H1 (cell line): ENCODE results near the gene HERC5. TPM values are rescaled to one million over a fixed set of nuclear protein-coding genes. Genes with fewer than 3 reads are reported as not detected.

Experiments used
- CTCF ChIA-PET: fragments of 300-600 bp; sonication (Branson Sonifier 250); formaldehyde crosslinking; loops from one replicate; lab custom pipeline; 2021; ENCODE audit not compliant: partially characterized antibody; lab: Charles Lee
- POLR2A ChIA-PET: fragments of 300-600 bp; sonication (Branson Sonifier 250); formaldehyde crosslinking; loops from one replicate; lab custom pipeline; 2021; ENCODE audit warnings: inconsistent platforms; ENCODE audit not compliant: partially characterized antibody; lab: Charles Lee
- DNase-seq, 2 experiments: peaks; one replicate each; pipeline versions ENCODE4 v3.0.0 to v3.0.0-alpha.2; 2010 to 2022; ENCODE audit warnings: low spot score in 2 of 2, low read depth in 1 of 2, mixed read lengths in 1 of 2
- FAIRE-seq: peaks from 2 replicates; lab custom pipeline; 2011; peaks lifted over from hg19 to GRCh38; lab: Jason Lieb, UNC
- H2AFZ ChIP-seq: 2 replicates; pipeline ENCODE4 v1.8.1; 2012; ENCODE audit warnings: low read length, inconsistent platforms
- H2AK5ac ChIP-seq: 2 replicates; pipeline ENCODE4 v1.6.1; 2013; ENCODE audit warnings: low read depth, low read length
- H2BK120ac ChIP-seq: replicated peaks from 2 replicates; pipeline ENCODE3; 2013; ENCODE audit warnings: low read depth, low read length, inconsistent platforms
- H2BK12ac ChIP-seq: 2 replicates; pipeline ENCODE4 v1.6.1; 2013; ENCODE audit warnings: low read depth, low read length
- H2BK15ac ChIP-seq: 2 replicates; pipeline ENCODE4 v1.6.1; 2013; ENCODE audit warnings: low read length
- H2BK20ac ChIP-seq: 2 replicates; pipeline ENCODE4 v1.6.1; 2013; ENCODE audit warnings: low read length
- H2BK5ac ChIP-seq: 2 replicates; pipeline ENCODE4 v1.6.1; 2013; ENCODE audit warnings: low read depth, low read length
- H3K14ac ChIP-seq: 2 replicates; pipeline ENCODE4 v1.6.1; 2013; ENCODE audit warnings: inconsistent platforms; ENCODE audit not compliant: insufficient read length
- H3K18ac ChIP-seq: 2 replicates; pipeline ENCODE4 v1.6.1; 2013; ENCODE audit warnings: low read length; ENCODE audit errors: extremely low read depth
- H3K23ac ChIP-seq: 2 replicates; pipeline ENCODE4 v1.6.1; 2013; ENCODE audit warnings: inconsistent platforms; ENCODE audit not compliant: insufficient read length
- H3K23me2 ChIP-seq: 2 replicates; pipeline ENCODE4 v1.6.1; 2013; ENCODE audit warnings: low read depth, low read length
- H3K27ac ChIP-seq: 2 replicates; pipeline ENCODE4 v1.6.1; 2011; ENCODE audit warnings: low read depth, low read length, inconsistent platforms
- H3K27me3 ChIP-seq, 4 experiments: replicated peaks in 1 of 4; 1 replicate in 1 of 4; 2 replicates in 3 of 4; pipeline versions ENCODE4 v1.6.1 to v1.8.1; 2011 to 2013; ENCODE audit warnings: low read length in 3 of 4, mild to moderate bottlenecking in 3 of 4, inconsistent platforms in 2 of 4, mixed read lengths in 2 of 4, moderate library complexity in 1 of 4; ENCODE audit not compliant: control insufficient read depth in 3 of 4, insufficient read depth in 3 of 4; ENCODE audit errors: extremely low read depth in 1 of 4
- H3K36me3 ChIP-seq, 4 experiments: 2 replicates each; pipeline versions ENCODE4 v1.6.1 to v1.8.1; 2011 to 2013; ENCODE audit warnings: mild to moderate bottlenecking in 4 of 4, low read length in 3 of 4, moderate library complexity in 2 of 4, control low read depth in 1 of 4, inconsistent platforms in 1 of 4; ENCODE audit not compliant: insufficient read depth in 4 of 4, control insufficient read depth in 2 of 4
- H3K4ac ChIP-seq: replicated peaks from 2 replicates; pipeline ENCODE3; 2013; ENCODE audit warnings: low read length, low read depth, mixed read lengths, inconsistent platforms; ENCODE audit not compliant: insufficient read length
- H3K4me1 ChIP-seq, 4 experiments: replicated peaks in 1 of 4; 1 replicate in 1 of 4; 2 replicates in 3 of 4; pipeline versions ENCODE4 v1.6.1 to v1.8.1; 2011 to 2013; ENCODE audit warnings: low read length in 3 of 4, inconsistent platforms in 2 of 4, mixed read lengths in 1 of 4; ENCODE audit not compliant: insufficient read depth in 4 of 4, control insufficient read depth in 3 of 4
- H3K4me2 ChIP-seq, 2 experiments: 2 replicates each; pipeline versions ENCODE4 v1.6.1 to v1.8.1; 2011 to 2013; ENCODE audit warnings: low read depth in 2 of 2, low read length in 2 of 2, control low read depth in 1 of 2, inconsistent platforms in 1 of 2, mild to moderate bottlenecking in 1 of 2; ENCODE audit not compliant: insufficient read depth in 1 of 2
- H3K4me3 ChIP-seq, 4 experiments: fragments of 200-600, 300-600 bp in 1 of 4; sonication (generic), shearing (Covaris generic), sonication (Bioruptor Twin) in 1 of 4; 2 replicates each; pipeline versions ENCODE4 v1.5.1 to v1.8.1; 2011 to 2016; ENCODE audit warnings: low read length in 4 of 4, low read depth in 3 of 4, control low read depth in 2 of 4, inconsistent platforms in 2 of 4, mild to moderate bottlenecking in 2 of 4, mixed read lengths in 1 of 4, moderate library complexity in 1 of 4; ENCODE audit not compliant: insufficient read depth in 2 of 4; ENCODE audit errors: extremely low read depth in 1 of 4
- H3K56ac ChIP-seq: replicated peaks from 2 replicates; pipeline ENCODE3; 2013; ENCODE audit warnings: low read depth, mild to moderate bottlenecking, mixed read lengths, low read length, inconsistent platforms; ENCODE audit not compliant: insufficient read length
- H3K79me1 ChIP-seq: 2 replicates; pipeline ENCODE4 v1.6.1; 2013; ENCODE audit warnings: low read depth, low read length, control low read depth
- H3K79me2 ChIP-seq, 2 experiments: 2 replicates each; pipeline versions ENCODE4 v1.6.1 to v1.8.1; 2012 to 2013; ENCODE audit warnings: low read length in 2 of 2, mild to moderate bottlenecking in 2 of 2, inconsistent platforms in 1 of 2; ENCODE audit not compliant: insufficient read depth in 2 of 2, control insufficient read depth in 1 of 2
- H3K9ac ChIP-seq, 4 experiments: replicated peaks in 1 of 4; 1 replicate in 1 of 4; 2 replicates in 3 of 4; pipeline versions ENCODE4 v1.6.1 to v1.8.1; 2011 to 2013; ENCODE audit warnings: low read depth in 3 of 4, low read length in 3 of 4, control low read depth in 2 of 4, mild to moderate bottlenecking in 2 of 4, moderate library complexity in 2 of 4, inconsistent platforms in 1 of 4; ENCODE audit errors: extremely low read depth in 1 of 4
- H3K9me3 ChIP-seq, 2 experiments: 2 replicates each; pipeline versions ENCODE4 v1.6.1 to v1.8.1; 2012 to 2013; ENCODE audit warnings: mild to moderate bottlenecking in 2 of 2, moderate library complexity in 2 of 2, control low read depth in 1 of 2, inconsistent platforms in 1 of 2, low read depth in 1 of 2, low read length in 1 of 2, mixed read lengths in 1 of 2; ENCODE audit not compliant: insufficient read depth in 2 of 2
- H4K20me1 ChIP-seq, 2 experiments: replicated peaks in 1 of 2; 2 replicates each; pipeline versions ENCODE3 to v1.8.1; 2011 to 2013; ENCODE audit warnings: inconsistent platforms in 2 of 2, low read length in 2 of 2, mild to moderate bottlenecking in 1 of 2; ENCODE audit not compliant: insufficient read depth in 2 of 2, control insufficient read depth in 1 of 2
- H4K5ac ChIP-seq: 2 replicates; pipeline ENCODE4 v1.6.1; 2013; ENCODE audit warnings: low read length, low read depth, mixed read lengths, inconsistent platforms; ENCODE audit not compliant: insufficient read length
- H4K8ac ChIP-seq: 2 replicates; pipeline ENCODE4 v1.8.0; 2013; ENCODE audit warnings: mild to moderate bottlenecking, moderate library complexity, low read length, inconsistent platforms; ENCODE audit not compliant: insufficient read depth; ENCODE audit errors: extremely low read depth
- H4K91ac ChIP-seq: replicated peaks from 2 replicates; pipeline ENCODE3; 2013; ENCODE audit warnings: low read length, mixed read lengths, inconsistent platforms; ENCODE audit not compliant: insufficient read length
- WGBS, 2 experiments: shearing (Covaris generic) in 1 of 2; methylation state at CpG; one replicate each; pipeline versions ENCODE4 v1.1.6 to v1.1.7; 2013 to 2015; ENCODE audit warnings: low lambda C conversion rate in 2 of 2, mixed read lengths in 2 of 2, inconsistent platforms in 1 of 2, low coverage in 1 of 2, missing lambda C conversion rate in 1 of 2; ENCODE audit not compliant: insufficient replicate concordance in 2 of 2, insufficient coverage in 1 of 2, insufficient read length in 1 of 2; ENCODE audit errors: extremely low coverage in 1 of 2, missing lambda C conversion rate in 1 of 2; 5-methylcytosine and 5-hydroxymethylcytosine counted together
- polyA plus RNA-seq, 7 experiments: library from polyadenylated mRNA; depleted of rRNA in 3 of 7; stranded (reverse) in 5 of 7; unstranded in 2 of 7; fragments of >200 nt in 5 of 7; fragments of 200-250 nt in 2 of 7; gene quantifications; 1 replicate in 5 of 7; 2 replicates in 1 of 7; 4 replicates in 1 of 7; pipeline versions ENCODE4 v1.2.1 to v1.2.3, GENCODE V29; 2011 to 2013; ENCODE audit warnings: missing spikeins in 2 of 7, mixed read lengths in 2 of 7
- total RNA-seq: library from RNA; stranded (reverse); fragmentation: NEBNext Ultra II Directional; extraction: Animal tissue kit (Norgen Biotek cat#: 25700); gene quantifications from 2 replicates; pipeline ENCODE4 v1.2.1, GENCODE V29; 2021

The HERC5 gene
- total and polyA plus RNA-seq, 2 of the 8 experiments (the other 6 are each of a cell fraction or from before 2014, with no cell fraction given) = 6.6 to 20.7 TPM

GRCh38 chr4:88533088-88533790 is 76.3 kb downstream of the HERC5 start:
- Histone ChIP-seq H2BK5ac (peak overlapping the region; percentile 69; the same call in 1 of the 2 replicates), H3K9ac (no peak overlapping the region), H3K4me2 (peak overlapping the region; percentile 40 to 47), H2AFZ (0 out of 2 replicates have a peak overlapping the region, but pooled peaks have one; percentile 35), H2BK120ac (peak overlapping the region; percentile 18), H3K79me1 (no peaks in the 10 kb centered on the region), H4K20me1 (no peaks in the 10 kb centered on the region), H3K9me3 (no peaks in the 10 kb centered on the region), H3K36me3 (no peaks in the 10 kb centered on the region), H4K8ac (no peak overlapping the region), H4K5ac (no peak overlapping the region), H2BK15ac (no peak overlapping the region), H2BK12ac (peak overlapping the region; percentile 76; the same call in 1 of the 2 replicates), H3K4me1 (peaks cover 0 to 14% (median 4%) of the 10 kb centered on the region in 4 experiments; a peak in 4 of 7 replicates), H3K23ac (no peak overlapping the region), H3K23me2 (no peaks in the 10 kb centered on the region), H3K14ac (no peak overlapping the region), H3K4ac (no peak overlapping the region), H3K4me3 (peak overlapping the region in 3 of 4 experiments; percentile 1 to 35 (median 3); a peak in 4 of 8 replicates), H4K91ac (peak overlapping the region; percentile 68), H2AK5ac (no peak overlapping the region), H3K56ac (no peak overlapping the region), H2BK20ac (peak overlapping the region; percentile 64; the same call in 1 of the 2 replicates), H3K18ac (no peak overlapping the region), H3K27me3 (no peaks in the 10 kb centered on the region), H3K27ac (no peak overlapping the region), H3K79me2 (peaks cover 0 to 17% of the 10 kb centered on the region in 2 experiments; a peak in 2 of 4 replicates)
- POLR2A ChIA-PET = interaction anchor here (4.0 kb wide), 1 partner anchor 9 kb away, joined by 17 read pairs; the partner anchor contains the start of gene PYURF
- CTCF ChIA-PET = interaction anchor here (1.3 to 2.0 kb wide), 3 partner anchors 126 to 314 kb away, joined by 5 to 6 read pairs (median 6); no protein-coding TSS in a partner anchor
- 52% methylated on average over 6 of the region's 6 CpGs; no CpG with 5 or more reads in 1 of the 2 experiments for WGBS, 2 experiments
- no peak for DNase-seq
- peak; percentile 77 for FAIRE-seq
